K562 (cell line): Measurements from ENCODE around the gene KRT1. TPM values are rescaled to one million over a fixed set of nuclear protein-coding genes. Genes with fewer than 3 reads are reported as not detected.

Source experiments
- ARNT ChIP-seq, 2 experiments: fragments of 450-650 bp; IDR thresholded peaks; 2 replicates each; pipeline ENCODE4 v1.6.1; 2016; ENCODE audit warnings: mild to moderate bottlenecking in 1 of 2
- E2F3 ChIP-seq: fragments of 250-450 bp; sonication (Bioruptor Pico); IDR thresholded peaks from 2 replicates; pipeline ENCODE4 v1.4.0; 2020; ENCODE audit warnings: mild to moderate bottlenecking
- ETS2 ChIP-seq: IDR thresholded peaks from 2 replicates; pipeline ENCODE4 v1.6.1; 2016; ENCODE audit warnings: borderline replicate concordance, missing genetic modification characterization, mild to moderate bottlenecking, moderate library complexity, missing compliant biosample characterization; ENCODE audit not compliant: poor library complexity, severe bottlenecking
- FOXA1 ChIP-seq: fragments of 450-650 bp; IDR thresholded peaks from 2 replicates; pipeline ENCODE4 v1.6.1; 2016; ENCODE audit warnings: mild to moderate bottlenecking, borderline replicate concordance
- HIVEP1 ChIP-seq: fragments of 250-450 bp; sonication (Bioruptor Pico); IDR thresholded peaks from 2 replicates; pipeline ENCODE4 v1.4.0; 2020; ENCODE audit warnings: mild to moderate bottlenecking
- HNRNPH1 ChIP-seq: fragments of 200-400 bp; formaldehyde crosslinking; optimal IDR thresholded peaks from 2 replicates; pipeline ENCODE3; 2017; ENCODE audit warnings: low read depth, mild to moderate bottlenecking, low read length, moderate library complexity
- MAFK ChIP-seq: IDR thresholded peaks from 2 replicates; pipeline ENCODE4 v1.6.1; 2011; ENCODE audit warnings: low read length, improper control_type of control experiment
- MTF1 ChIP-seq: fragments of 250-450 bp; sonication (Bioruptor Pico); IDR thresholded peaks from 2 replicates; pipeline ENCODE4 v1.9.0; 2021; ENCODE audit warnings: moderate library complexity, mild to moderate bottlenecking, inconsistent platforms, borderline replicate concordance
- MYBL2 ChIP-seq, 2 experiments: fragments of 450-650 bp in 1 of 2; sonication (generic) in 1 of 2; formaldehyde crosslinking in 1 of 2; IDR thresholded peaks; 2 replicates each; pipeline versions ENCODE4 v1.6.1 to v1.8.1; 2017 to 2022; ENCODE audit warnings: borderline replicate concordance in 1 of 2, inconsistent platforms in 1 of 2, low read depth in 1 of 2, mild to moderate bottlenecking in 1 of 2, missing genetic modification reagents in 1 of 2, moderate library complexity in 1 of 2
- PHF21A ChIP-seq: fragments of 450-650 bp; IDR thresholded peaks from 2 replicates; pipeline ENCODE4 v1.6.1; 2017; ENCODE audit warnings: low read depth, borderline replicate concordance
- POLR2A ChIP-seq: fragments of 450-650 bp; conservative IDR thresholded peaks from 2 replicates; pipeline ENCODE4 v1.6.1; 2016
- RBFOX2 ChIP-seq: fragments of 200-400 bp; formaldehyde crosslinking; IDR thresholded peaks from 2 replicates; pipeline ENCODE4 v1.6.1; 2017; ENCODE audit warnings: low read depth, mild to moderate bottlenecking, low read length, moderate library complexity
- RNF2 ChIP-seq: sonication (generic); IDR thresholded peaks from 2 replicates; pipeline ENCODE4 v1.6.1; 2016
- TAF7 ChIP-seq: fragments of 450-650 bp; IDR thresholded peaks from 2 replicates; pipeline ENCODE4 v1.6.1; 2016; ENCODE audit warnings: missing genetic modification characterization, missing compliant biosample characterization
- TGIF2 ChIP-seq: sonication (generic); formaldehyde crosslinking; IDR thresholded peaks from 2 replicates; pipeline ENCODE4 v1.8.1; 2022; ENCODE audit warnings: mild to moderate bottlenecking, missing genetic modification reagents, moderate library complexity
- TRIM28 ChIP-seq: fragments of 450-650 bp; IDR thresholded peaks from 2 replicates; pipeline ENCODE4 v1.6.1; 2017
- ZNF253 ChIP-seq: fragments of 250-450 bp; sonication (Bioruptor Pico); conservative IDR thresholded peaks from 2 replicates; pipeline ENCODE4 v1.6.1; 2021; ENCODE audit warnings: mild to moderate bottlenecking
- ZNF408 ChIP-seq: fragments of 250-450 bp; sonication (Bioruptor Pico); IDR thresholded peaks from 2 replicates; pipeline ENCODE4 v1.4.0; 2020; ENCODE audit warnings: low read depth, mild to moderate bottlenecking, moderate library complexity
- ZNF507 ChIP-seq: conservative IDR thresholded peaks from 2 replicates; pipeline ENCODE4 v1.6.1; 2017; ENCODE audit warnings: missing genetic modification characterization, missing compliant biosample characterization
- polyA plus RNA-seq, 8 experiments: library from polyadenylated mRNA; depleted of rRNA in 4 of 8; stranded (reverse) in 5 of 8; unstranded in 3 of 8; fragments of >200 nt; fragmentation: Nextera tagmentation in 2 of 8; fragmentation: Illumina TruSeq in 1 of 8; extraction: Ambion mirVana in 2 of 8; extraction: Trizol in 1 of 8; gene quantifications; 2 replicates each; pipeline versions ENCODE4 v1.2.1 to v1.2.3, GENCODE V29; 2011 to 2014; ENCODE audit warnings: inconsistent platforms in 1 of 8, missing spikeins in 1 of 8
- total RNA-seq, 7 experiments: library from RNA; depleted of rRNA in 6 of 7; stranded (reverse); fragments of >200 nt in 6 of 7; fragmentation: Illumina TruSeq in 2 of 7; extraction: Trizol in 2 of 7; gene quantifications; 2 replicates each; pipeline versions ENCODE4 v1.2.1 to v1.2.3, GENCODE V29; 2011 to 2021; ENCODE audit warnings: low replicate concordance in 1 of 7
- TF ChIP-seq, protein P1 (sequence below): fragments of 250-450 bp; sonication (Bioruptor Pico); IDR thresholded peaks from 2 replicates; pipeline ENCODE4 v1.8.0; 2022; ENCODE audit warnings: moderate library complexity, mild to moderate bottlenecking, inconsistent platforms
- TF ChIP-seq, protein P2 (sequence below): fragments of 450-650 bp; formaldehyde crosslinking; IDR thresholded peaks from 2 replicates; pipeline ENCODE4 v1.4.0; 2020; ENCODE audit warnings: mild to moderate bottlenecking, moderate library complexity
- TF ChIP-seq, protein P3 (sequence below): fragments of 450-650 bp; IDR thresholded peaks from 2 replicates; pipeline ENCODE4 v1.6.1; 2016; ENCODE audit warnings: antibody characterized with exemption
- TF ChIP-seq, protein P4 (sequence below): fragments of 250-450 bp; sonication (Bioruptor Pico); IDR thresholded peaks from 2 replicates; pipeline ENCODE4 v1.5.0; 2021; ENCODE audit warnings: mild to moderate bottlenecking, moderate library complexity

KRT1 gene
- total and polyA plus RNA-seq, 9 of the 15 experiments (the other 6 are each of a cell fraction or from before 2014, with no cell fraction given), result 0.18 TPM; not detected in 8

DNA sequence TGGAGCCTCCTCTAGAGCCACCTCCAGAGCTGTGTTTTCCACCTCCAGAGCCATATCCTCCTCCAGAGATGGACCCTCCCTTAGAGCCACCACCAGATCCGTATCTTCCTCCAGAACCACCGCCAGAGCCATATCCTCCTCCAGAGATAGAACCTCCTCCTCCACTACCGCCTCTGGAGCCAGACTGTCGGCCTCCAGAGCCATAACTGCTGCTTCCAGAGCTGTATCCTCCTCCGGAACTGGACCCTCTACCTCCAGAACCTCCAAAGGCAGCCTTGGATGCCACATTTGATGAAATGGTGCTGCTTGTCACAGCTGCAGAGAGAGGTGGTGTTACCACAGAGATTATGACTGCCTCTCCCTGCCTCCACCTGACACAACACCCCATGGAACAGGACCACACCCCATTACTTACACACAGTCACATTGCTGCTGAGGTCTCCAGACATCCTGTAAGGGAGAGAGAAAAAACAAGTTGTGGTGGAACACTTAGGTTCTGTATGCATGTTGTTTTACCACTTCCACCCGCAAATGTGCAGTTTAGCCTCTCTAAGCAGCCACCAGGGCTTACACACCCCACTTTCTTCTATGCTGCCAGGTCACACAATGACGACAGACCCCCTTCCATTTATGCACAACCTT lies 35.0 kb downstream of the KRT1 start (continued):
- TF ChIP-seq ETS2, result no peak
- TF ChIP-seq MTF1 (CRISPR knock-in tag), result no peak
- TF ChIP-seq POLR2A, result no peak
- no peak for TF ChIP-seq ZNF408 (CRISPR knock-in tag)
- no peak for TF ChIP-seq MYBL2 (IDR thresholded peaks at IDR 0.05; ENCODE audit: low read depth)
- TF ChIP-seq MYBL2 (CRISPR knock-in tag; IDR thresholded peaks at IDR 0.05; ENCODE audit: borderline replicate concordance), result no peak
- TF ChIP-seq RNF2, result no peak
- TF ChIP-seq E2F3 (CRISPR knock-in tag), result no peak
- TF ChIP-seq PHF21A, result no peak
- no peak for TF ChIP-seq ZNF253 (CRISPR knock-in tag)
- no peak for TF ChIP-seq HNRNPH1
- TF ChIP-seq MAFK, result no peak
- no peak for TF ChIP-seq TGIF2 (CRISPR knock-in tag)
- TF ChIP-seq, protein P1, sequence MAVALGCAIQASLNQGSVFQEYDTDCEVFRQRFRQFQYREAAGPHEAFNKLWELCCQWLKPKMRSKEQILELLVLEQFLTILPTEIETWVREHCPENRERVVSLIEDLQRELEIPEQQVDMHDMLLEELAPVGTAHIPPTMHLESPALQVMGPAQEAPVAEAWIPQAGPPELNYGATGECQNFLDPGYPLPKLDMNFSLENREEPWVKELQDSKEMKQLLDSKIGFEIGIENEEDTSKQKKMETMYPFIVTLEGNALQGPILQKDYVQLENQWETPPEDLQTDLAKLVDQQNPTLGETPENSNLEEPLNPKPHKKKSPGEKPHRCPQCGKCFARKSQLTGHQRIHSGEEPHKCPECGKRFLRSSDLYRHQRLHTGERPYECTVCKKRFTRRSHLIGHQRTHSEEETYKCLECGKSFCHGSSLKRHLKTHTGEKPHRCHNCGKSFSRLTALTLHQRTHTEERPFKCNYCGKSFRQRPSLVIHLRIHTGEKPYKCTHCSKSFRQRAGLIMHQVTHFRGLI (CRISPR knock-in tag), result no peak
- TF ChIP-seq FOXA1, result no peak
- TF ChIP-seq, protein P2, sequence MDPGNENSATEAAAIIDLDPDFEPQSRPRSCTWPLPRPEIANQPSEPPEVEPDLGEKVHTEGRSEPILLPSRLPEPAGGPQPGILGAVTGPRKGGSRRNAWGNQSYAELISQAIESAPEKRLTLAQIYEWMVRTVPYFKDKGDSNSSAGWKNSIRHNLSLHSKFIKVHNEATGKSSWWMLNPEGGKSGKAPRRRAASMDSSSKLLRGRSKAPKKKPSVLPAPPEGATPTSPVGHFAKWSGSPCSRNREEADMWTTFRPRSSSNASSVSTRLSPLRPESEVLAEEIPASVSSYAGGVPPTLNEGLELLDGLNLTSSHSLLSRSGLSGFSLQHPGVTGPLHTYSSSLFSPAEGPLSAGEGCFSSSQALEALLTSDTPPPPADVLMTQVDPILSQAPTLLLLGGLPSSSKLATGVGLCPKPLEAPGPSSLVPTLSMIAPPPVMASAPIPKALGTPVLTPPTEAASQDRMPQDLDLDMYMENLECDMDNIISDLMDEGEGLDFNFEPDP, result no peak
- TF ChIP-seq TRIM28, result no peak
- no peak for TF ChIP-seq TAF7 (tag)
- TF ChIP-seq RBFOX2, result no peak
- TF ChIP-seq HIVEP1 (CRISPR knock-in tag), result no peak
- no peak for TF ChIP-seq ZNF507 (tag)
- TF ChIP-seq, protein P3, sequence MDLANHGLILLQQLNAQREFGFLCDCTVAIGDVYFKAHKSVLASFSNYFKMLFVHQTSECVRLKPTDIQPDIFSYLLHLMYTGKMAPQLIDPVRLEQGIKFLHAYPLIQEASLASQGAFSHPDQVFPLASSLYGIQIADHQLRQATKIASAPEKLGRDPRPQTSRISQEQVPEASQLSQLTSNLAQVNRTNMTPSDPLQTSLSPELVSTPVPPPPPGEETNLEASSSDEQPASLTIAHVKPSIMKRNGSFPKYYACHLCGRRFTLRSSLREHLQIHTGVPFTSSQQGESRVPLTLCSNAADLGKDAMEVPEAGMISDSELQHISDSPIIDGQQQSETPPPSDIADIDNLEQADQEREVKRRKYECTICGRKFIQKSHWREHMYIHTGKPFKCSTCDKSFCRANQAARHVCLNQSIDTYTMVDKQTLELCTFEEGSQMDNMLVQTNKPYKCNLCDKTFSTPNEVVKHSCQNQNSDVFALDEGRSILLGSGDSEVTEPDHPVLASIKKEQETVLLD, result no peak
- peak in 1 of 2 experiments; percentile 100; a peak in 2 of 4 replicates for TF ChIP-seq ARNT (IDR thresholded peaks at IDR 0.05)
- TF ChIP-seq, protein P4, sequence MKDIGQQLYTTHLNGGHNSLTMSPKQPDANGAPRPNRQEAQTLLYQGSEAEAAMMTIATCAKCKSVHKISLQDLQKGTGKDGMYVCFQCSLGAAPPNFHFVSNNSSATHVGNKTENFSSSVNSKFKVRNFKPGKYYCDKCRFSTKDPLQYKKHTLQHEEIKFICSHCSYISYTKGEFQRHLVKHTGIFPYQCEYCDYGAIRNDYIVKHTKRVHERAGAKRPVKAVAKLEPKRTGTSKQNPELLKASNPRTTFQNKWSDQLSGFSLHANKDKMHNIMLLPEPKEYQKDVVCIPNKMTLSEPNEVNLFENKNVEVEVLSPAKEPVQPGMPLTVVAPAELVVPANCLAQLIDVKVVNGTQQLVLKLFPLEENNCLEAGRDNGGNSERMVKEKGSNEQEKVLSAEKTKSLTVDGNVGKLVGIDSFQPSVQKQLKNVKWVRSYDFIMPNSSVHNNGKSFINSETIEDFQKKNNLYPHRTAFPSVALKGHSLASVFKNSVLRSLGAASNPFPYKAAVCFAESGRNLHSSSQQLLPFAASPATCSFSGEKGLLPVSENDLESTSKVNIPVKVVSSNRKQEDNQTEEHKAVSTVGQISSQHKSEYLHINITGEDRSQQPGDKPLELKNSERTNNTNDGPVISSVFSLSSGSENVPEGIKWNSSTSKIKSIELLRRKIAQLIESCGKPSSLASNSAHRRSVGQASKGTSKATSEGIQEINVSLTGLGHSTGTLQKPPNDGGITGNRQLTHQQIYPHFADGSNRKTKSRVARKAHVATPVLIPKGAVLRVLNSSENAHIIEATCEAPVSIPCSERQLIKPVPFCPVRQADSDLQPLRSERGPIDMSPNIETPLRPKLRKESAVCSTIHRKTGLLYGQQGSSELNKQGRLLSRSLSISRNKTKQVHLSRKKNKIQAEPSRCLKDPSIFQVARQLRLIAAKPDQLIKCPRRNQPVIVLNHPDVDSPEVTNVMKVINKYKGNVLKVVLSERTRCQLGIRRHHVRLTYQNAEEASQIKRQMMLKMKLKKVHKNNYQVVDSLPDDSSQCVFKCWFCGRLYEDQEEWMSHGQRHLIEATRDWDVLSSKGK (CRISPR knock-in tag), result no peak
